Liver (tissue), 9 donors: Measurements from ENCODE around the gene WWOX. TPM values are rescaled to one million over a fixed set of nuclear protein-coding genes. Genes with fewer than 3 reads are reported as not detected.

ENCODE experiments used
- DNase-seq: peaks from one replicate; pipeline ENCODE4 v3.0.0-alpha.2; 2017; ENCODE audit warnings: low spot score
- H3K27ac ChIP-seq, 2 donors: one replicate each; pipeline ENCODE4 v1.7.0; 2013; ENCODE audit warnings: inconsistent platforms in 2 of 2, low read length in 2 of 2, control low read depth in 1 of 2, low read depth in 1 of 2, mild to moderate bottlenecking in 1 of 2
- H3K27me3 ChIP-seq, 4 donors: one replicate each; pipeline versions ENCODE4 v1.6.1 to v1.7.0; 2013; ENCODE audit warnings: low read length in 3 of 4, inconsistent platforms in 1 of 4, mild to moderate bottlenecking in 1 of 4, moderate library complexity in 1 of 4; ENCODE audit not compliant: control insufficient read depth in 4 of 4, insufficient read depth in 4 of 4
- H3K36me3 ChIP-seq, 4 donors: one replicate each; pipeline versions ENCODE4 v1.6.1 to v1.7.0; 2013; ENCODE audit warnings: low read length in 3 of 4, mild to moderate bottlenecking in 3 of 4, low read depth in 1 of 4, moderate library complexity in 1 of 4; ENCODE audit not compliant: control insufficient read depth in 4 of 4, insufficient read depth in 3 of 4
- H3K4me1 ChIP-seq, 4 donors: one replicate each; pipeline versions ENCODE4 v1.6.1 to v1.7.0; 2013; ENCODE audit warnings: low read length in 3 of 4, mild to moderate bottlenecking in 3 of 4, moderate library complexity in 1 of 4; ENCODE audit not compliant: control insufficient read depth in 4 of 4, insufficient read depth in 4 of 4
- H3K4me3 ChIP-seq, 3 donors: one replicate each; pipeline versions ENCODE4 v1.6.1 to v1.7.0; 2013; ENCODE audit warnings: low read length in 3 of 3, control low read depth in 1 of 3, low read depth in 1 of 3, mild to moderate bottlenecking in 1 of 3
- H3K9ac ChIP-seq, 2 donors: one replicate each; pipeline ENCODE4 v1.7.0; 2013; ENCODE audit warnings: low read length in 2 of 2, mild to moderate bottlenecking in 2 of 2, moderate library complexity in 2 of 2, control low read depth in 1 of 2, low read depth in 1 of 2
- H3K9me3 ChIP-seq, 4 donors: one replicate each; pipeline versions ENCODE4 v1.6.1 to v1.7.0; 2013; ENCODE audit warnings: low read length in 3 of 4; ENCODE audit not compliant: control insufficient read depth in 4 of 4
- EGR1 ChIP-seq, 2 donors: IDR thresholded peaks; 2 replicates each; pipeline ENCODE4 v1.6.1; 2016 to 2018; ENCODE audit warnings: antibody characterized with exemption in 2 of 2, low read depth in 2 of 2
- FOXA1 ChIP-seq: IDR thresholded peaks from 2 replicates; pipeline ENCODE4 v1.6.1; 2016; ENCODE audit warnings: antibody characterized with exemption
- FOXA2 ChIP-seq: IDR thresholded peaks from 2 replicates; pipeline ENCODE4 v1.6.1; 2016; ENCODE audit warnings: antibody characterized with exemption
- GABPA ChIP-seq, 2 donors: IDR thresholded peaks in 1 of 2; conservative IDR thresholded peaks in 1 of 2; 2 replicates each; pipeline ENCODE4 v1.6.1; 2016; ENCODE audit warnings: antibody characterized with exemption in 2 of 2, mild to moderate bottlenecking in 1 of 2, moderate library complexity in 1 of 2
- HNF4A ChIP-seq, 2 donors: conservative IDR thresholded peaks; 2 replicates each; pipeline ENCODE4 v1.6.1; 2016; ENCODE audit warnings: antibody characterized with exemption in 2 of 2, mild to moderate bottlenecking in 2 of 2
- HNF4G ChIP-seq: IDR thresholded peaks from 2 replicates; pipeline ENCODE4 v1.6.1; 2016; ENCODE audit warnings: antibody characterized with exemption
- JUND ChIP-seq, 2 donors: IDR thresholded peaks; 2 replicates each; pipeline ENCODE4 v1.6.1; 2016; ENCODE audit warnings: antibody characterized with exemption in 2 of 2
- RAD21 ChIP-seq, 2 donors: IDR thresholded peaks; 2 replicates each; pipeline ENCODE4 v1.6.1; 2016; ENCODE audit warnings: antibody characterized with exemption in 2 of 2, mild to moderate bottlenecking in 2 of 2
- RXRA ChIP-seq, 2 donors: IDR thresholded peaks; 2 replicates each; pipeline ENCODE4 v1.6.1; 2017 to 2018; ENCODE audit warnings: antibody characterized with exemption in 2 of 2, mild to moderate bottlenecking in 1 of 2
- SP1 ChIP-seq: IDR thresholded peaks from 2 replicates; pipeline ENCODE4 v1.6.1; 2018; ENCODE audit warnings: antibody characterized with exemption, mild to moderate bottlenecking
- TAF1 ChIP-seq: conservative IDR thresholded peaks from 2 replicates; pipeline ENCODE4 v1.6.1; 2016; ENCODE audit warnings: antibody characterized with exemption, mild to moderate bottlenecking
- YY1 ChIP-seq: IDR thresholded peaks from 2 replicates; pipeline ENCODE4 v1.6.1; 2016; ENCODE audit warnings: antibody characterized with exemption, mild to moderate bottlenecking
- WGBS: extraction: QIAGEN DNeasy Blood & Tissue Kit; methylation state at CpG from one replicate; pipeline ENCODE4 v1.1.7; 2013; 5-methylcytosine and 5-hydroxymethylcytosine counted together
- polyA plus RNA-seq, 2 donors: library from polyadenylated mRNA; stranded (reverse) in 1 of 2; unstranded in 1 of 2; fragments of 200-250 nt in 1 of 2; fragments of >200 nt in 1 of 2; fragmentation: Nextera tagmentation in 1 of 2; extraction: Ambion mirVana in 1 of 2; gene quantifications; one replicate each; pipeline versions ENCODE4 v1.2.1 to v1.2.3, GENCODE V29; 2013 to 2015
- total RNA-seq, 2 donors: library from RNA; depleted of rRNA; stranded (reverse); fragments of >200 nt; gene quantifications; one replicate each; pipeline ENCODE4 v1.2.3, GENCODE V29; 2014
- TF ChIP-seq, protein P1 (sequence below): IDR thresholded peaks from 2 replicates; pipeline ENCODE4 v1.6.1; 2016; ENCODE audit warnings: antibody characterized with exemption
- TF ChIP-seq, protein P2 (sequence below): IDR thresholded peaks from 2 replicates; pipeline ENCODE4 v1.6.1; 2016; ENCODE audit warnings: antibody characterized with exemption
- TF ChIP-seq, protein P3 (sequence below): IDR thresholded peaks from 2 replicates; pipeline ENCODE4 v1.6.1; 2016; ENCODE audit warnings: antibody characterized with exemption
- TF ChIP-seq, protein P4 (sequence below): fragments of 150-350 bp; IDR thresholded peaks from 2 replicates; pipeline ENCODE4 v1.5.1; 2017; ENCODE audit warnings: improper control_type of control experiment, low read depth, low read length; ENCODE audit not compliant: missing input control
- TF ChIP-seq, protein P5 (sequence below): IDR thresholded peaks from 2 replicates; pipeline ENCODE4 v1.6.1; 2016; ENCODE audit warnings: antibody characterized with exemption, mild to moderate bottlenecking
- donor health status: healthy.
- donor health status: healthy.
- donor health status: healthy.
- donor health status: healthy.
- donor health status: healthy.

The WWOX gene
- total and polyA plus RNA-seq, 4 donors: 9.8 to 46.0 (median 15.3) TPM

DNA sequence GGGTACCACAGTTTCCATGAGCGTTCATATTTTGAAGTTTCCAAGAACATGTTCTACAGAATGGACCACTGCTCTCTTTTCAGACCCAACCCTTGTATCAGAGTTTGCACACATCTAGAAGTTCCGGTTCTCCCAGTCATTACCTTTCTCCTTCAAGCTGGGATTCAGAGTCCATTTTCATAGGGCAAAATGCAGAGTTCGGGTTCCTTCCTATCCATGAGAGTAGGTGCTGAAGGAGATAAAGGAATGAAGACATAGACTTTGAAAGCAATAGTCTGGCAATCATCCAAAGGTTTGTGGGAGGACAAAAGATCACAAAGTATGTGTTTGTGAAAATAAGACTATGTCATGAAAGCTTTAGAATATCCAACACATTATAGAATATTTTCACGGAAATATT lies 801.5 kb downstream of the WWOX start:
- no peaks in the 10 kb centered on the region for H3K27me3 ChIP-seq
- no peaks in the 10 kb centered on the region for H3K9me3 ChIP-seq
- WGBS: 95% methylated on average over 4 of the region's 4 CpGs
- no peak for DNase-seq
- no peak overlapping the region for H3K27ac ChIP-seq
- H3K4me1 ChIP-seq: no peaks in the 10 kb centered on the region
- no peak overlapping the region for H3K9ac ChIP-seq
- TF ChIP-seq, protein P1, sequence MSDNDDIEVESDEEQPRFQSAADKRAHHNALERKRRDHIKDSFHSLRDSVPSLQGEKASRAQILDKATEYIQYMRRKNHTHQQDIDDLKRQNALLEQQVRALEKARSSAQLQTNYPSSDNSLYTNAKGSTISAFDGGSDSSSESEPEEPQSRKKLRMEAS: no peak
- no peak for TF ChIP-seq JUND (IDR thresholded peaks at IDR 0.05)
- TF ChIP-seq FOXA2: no peak
- TF ChIP-seq, protein P2, sequence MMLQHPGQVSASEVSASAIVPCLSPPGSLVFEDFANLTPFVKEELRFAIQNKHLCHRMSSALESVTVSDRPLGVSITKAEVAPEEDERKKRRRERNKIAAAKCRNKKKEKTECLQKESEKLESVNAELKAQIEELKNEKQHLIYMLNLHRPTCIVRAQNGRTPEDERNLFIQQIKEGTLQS: no peak
- TF ChIP-seq HNF4G: no peak
- no peak for TF ChIP-seq GABPA (IDR thresholded peaks at IDR 0.05 in 1 of 2, conservative IDR thresholded peaks at IDR 0.05 in 1 of 2)
- TF ChIP-seq EGR1 (IDR thresholded peaks at IDR 0.05; ENCODE audit: low read depth in 2 of 2): no peak
- TF ChIP-seq RXRA (IDR thresholded peaks at IDR 0.05): no peak
- TF ChIP-seq, protein P3, sequence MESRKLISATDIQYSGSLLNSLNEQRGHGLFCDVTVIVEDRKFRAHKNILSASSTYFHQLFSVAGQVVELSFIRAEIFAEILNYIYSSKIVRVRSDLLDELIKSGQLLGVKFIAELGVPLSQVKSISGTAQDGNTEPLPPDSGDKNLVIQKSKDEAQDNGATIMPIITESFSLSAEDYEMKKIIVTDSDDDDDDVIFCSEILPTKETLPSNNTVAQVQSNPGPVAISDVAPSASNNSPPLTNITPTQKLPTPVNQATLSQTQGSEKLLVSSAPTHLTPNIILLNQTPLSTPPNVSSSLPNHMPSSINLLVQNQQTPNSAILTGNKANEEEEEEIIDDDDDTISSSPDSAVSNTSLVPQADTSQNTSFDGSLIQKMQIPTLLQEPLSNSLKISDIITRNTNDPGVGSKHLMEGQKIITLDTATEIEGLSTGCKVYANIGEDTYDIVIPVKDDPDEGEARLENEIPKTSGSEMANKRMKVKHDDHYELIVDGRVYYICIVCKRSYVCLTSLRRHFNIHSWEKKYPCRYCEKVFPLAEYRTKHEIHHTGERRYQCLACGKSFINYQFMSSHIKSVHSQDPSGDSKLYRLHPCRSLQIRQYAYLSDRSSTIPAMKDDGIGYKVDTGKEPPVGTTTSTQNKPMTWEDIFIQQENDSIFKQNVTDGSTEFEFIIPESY: no peak
- TF ChIP-seq, protein P4, sequence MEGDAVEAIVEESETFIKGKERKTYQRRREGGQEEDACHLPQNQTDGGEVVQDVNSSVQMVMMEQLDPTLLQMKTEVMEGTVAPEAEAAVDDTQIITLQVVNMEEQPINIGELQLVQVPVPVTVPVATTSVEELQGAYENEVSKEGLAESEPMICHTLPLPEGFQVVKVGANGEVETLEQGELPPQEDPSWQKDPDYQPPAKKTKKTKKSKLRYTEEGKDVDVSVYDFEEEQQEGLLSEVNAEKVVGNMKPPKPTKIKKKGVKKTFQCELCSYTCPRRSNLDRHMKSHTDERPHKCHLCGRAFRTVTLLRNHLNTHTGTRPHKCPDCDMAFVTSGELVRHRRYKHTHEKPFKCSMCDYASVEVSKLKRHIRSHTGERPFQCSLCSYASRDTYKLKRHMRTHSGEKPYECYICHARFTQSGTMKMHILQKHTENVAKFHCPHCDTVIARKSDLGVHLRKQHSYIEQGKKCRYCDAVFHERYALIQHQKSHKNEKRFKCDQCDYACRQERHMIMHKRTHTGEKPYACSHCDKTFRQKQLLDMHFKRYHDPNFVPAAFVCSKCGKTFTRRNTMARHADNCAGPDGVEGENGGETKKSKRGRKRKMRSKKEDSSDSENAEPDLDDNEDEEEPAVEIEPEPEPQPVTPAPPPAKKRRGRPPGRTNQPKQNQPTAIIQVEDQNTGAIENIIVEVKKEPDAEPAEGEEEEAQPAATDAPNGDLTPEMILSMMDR: no peak
- TF ChIP-seq HNF4A (conservative IDR thresholded peaks at IDR 0.05): no peak
- no peak for TF ChIP-seq FOXA1
- no peak overlapping the region for H3K4me3 ChIP-seq
- no peaks in the 10 kb centered on the region for H3K36me3 ChIP-seq

DNA sequence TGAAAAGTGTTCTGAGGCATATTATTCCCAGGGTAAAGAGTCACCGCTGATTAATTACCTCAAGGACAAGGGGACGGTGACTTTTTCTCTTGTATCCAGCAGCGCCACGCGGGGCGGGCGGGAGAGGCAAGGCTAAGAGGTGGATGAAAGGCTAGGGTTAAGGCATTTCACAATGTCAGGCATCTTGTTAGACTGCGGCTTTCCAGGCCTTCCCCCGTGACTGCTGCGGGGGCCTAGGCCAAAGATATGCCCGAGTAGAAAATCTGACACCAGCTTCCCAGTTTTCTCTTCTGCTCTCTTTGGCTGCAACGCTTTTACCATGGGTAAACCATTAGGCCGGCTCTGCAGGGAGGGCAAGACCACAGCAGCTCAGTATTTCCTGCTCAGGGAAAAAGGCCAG lies 802.9 kb downstream of the WWOX start:
- H3K9ac ChIP-seq: no peak overlapping the region
- no peak overlapping the region for H3K27ac ChIP-seq
- TF ChIP-seq HNF4A (conservative IDR thresholded peaks at IDR 0.05): no peak
- no peak for TF ChIP-seq FOXA1
- TF ChIP-seq FOXA2: no peak
- TF ChIP-seq EGR1 (IDR thresholded peaks at IDR 0.05; ENCODE audit: low read depth in 2 of 2): no peak
- no peak for TF ChIP-seq RAD21 (IDR thresholded peaks at IDR 0.05)
- TF ChIP-seq RXRA (IDR thresholded peaks at IDR 0.05): no peak
- TF ChIP-seq JUND (IDR thresholded peaks at IDR 0.05): no peak
- no peak for TF ChIP-seq SP1
- no peak for TF ChIP-seq YY1
- no peak for TF ChIP-seq HNF4G
- TF ChIP-seq, protein P4: no peak
- no peak for TF ChIP-seq GABPA (IDR thresholded peaks at IDR 0.05 in 1 of 2, conservative IDR thresholded peaks at IDR 0.05 in 1 of 2)
- TF ChIP-seq, protein P1: no peak
- TF ChIP-seq, protein P3: no peak
- TF ChIP-seq, protein P5, sequence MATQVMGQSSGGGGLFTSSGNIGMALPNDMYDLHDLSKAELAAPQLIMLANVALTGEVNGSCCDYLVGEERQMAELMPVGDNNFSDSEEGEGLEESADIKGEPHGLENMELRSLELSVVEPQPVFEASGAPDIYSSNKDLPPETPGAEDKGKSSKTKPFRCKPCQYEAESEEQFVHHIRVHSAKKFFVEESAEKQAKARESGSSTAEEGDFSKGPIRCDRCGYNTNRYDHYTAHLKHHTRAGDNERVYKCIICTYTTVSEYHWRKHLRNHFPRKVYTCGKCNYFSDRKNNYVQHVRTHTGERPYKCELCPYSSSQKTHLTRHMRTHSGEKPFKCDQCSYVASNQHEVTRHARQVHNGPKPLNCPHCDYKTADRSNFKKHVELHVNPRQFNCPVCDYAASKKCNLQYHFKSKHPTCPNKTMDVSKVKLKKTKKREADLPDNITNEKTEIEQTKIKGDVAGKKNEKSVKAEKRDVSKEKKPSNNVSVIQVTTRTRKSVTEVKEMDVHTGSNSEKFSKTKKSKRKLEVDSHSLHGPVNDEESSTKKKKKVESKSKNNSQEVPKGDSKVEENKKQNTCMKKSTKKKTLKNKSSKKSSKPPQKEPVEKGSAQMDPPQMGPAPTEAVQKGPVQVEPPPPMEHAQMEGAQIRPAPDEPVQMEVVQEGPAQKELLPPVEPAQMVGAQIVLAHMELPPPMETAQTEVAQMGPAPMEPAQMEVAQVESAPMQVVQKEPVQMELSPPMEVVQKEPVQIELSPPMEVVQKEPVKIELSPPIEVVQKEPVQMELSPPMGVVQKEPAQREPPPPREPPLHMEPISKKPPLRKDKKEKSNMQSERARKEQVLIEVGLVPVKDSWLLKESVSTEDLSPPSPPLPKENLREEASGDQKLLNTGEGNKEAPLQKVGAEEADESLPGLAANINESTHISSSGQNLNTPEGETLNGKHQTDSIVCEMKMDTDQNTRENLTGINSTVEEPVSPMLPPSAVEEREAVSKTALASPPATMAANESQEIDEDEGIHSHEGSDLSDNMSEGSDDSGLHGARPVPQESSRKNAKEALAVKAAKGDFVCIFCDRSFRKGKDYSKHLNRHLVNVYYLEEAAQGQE: no peak
- TF ChIP-seq, protein P2: no peak
- TF ChIP-seq TAF1: no peak
- no peak for DNase-seq
- H3K9me3 ChIP-seq: no peaks in the 10 kb centered on the region
- no peaks in the 10 kb centered on the region for H3K36me3 ChIP-seq
- WGBS: 97% methylated on average over 13 of the region's 13 CpGs
- H3K4me3 ChIP-seq: no peak overlapping the region
- no peaks in the 10 kb centered on the region for H3K4me1 ChIP-seq
- no peaks in the 10 kb centered on the region for H3K27me3 ChIP-seq
